Adrenal gland (tissue), 12 donors: ENCODE data around the gene COX10. TPM values are rescaled to one million over a fixed set of nuclear protein-coding genes. Genes with fewer than 3 reads are reported as not detected.

Source experiments
- DNase-seq, 7 donors: peaks; one replicate each; pipeline ENCODE4 v3.0.0-alpha.2; 2019 to 2020
- H3K27ac ChIP-seq, 5 donors: fragments of 200-600 bp; sonication (generic) in 4 of 5; 1 replicate in 3 of 5; 2 replicates in 2 of 5; pipeline versions ENCODE4 v1.5.1 to v1.8.0; 2016 to 2020; ENCODE audit warnings: mild to moderate bottlenecking in 1 of 5
- H3K27me3 ChIP-seq: fragments of 200-600 bp; 2 replicates; pipeline ENCODE4 v1.8.0; 2021
- H3K36me3 ChIP-seq, 2 donors: fragments of 200-600 bp; replicated peaks in 1 of 2; 1 replicate in 1 of 2; 2 replicates in 1 of 2; pipeline versions ENCODE4 v1.5.1 to v1.8.0; 2018 to 2022
- H3K4me1 ChIP-seq, 2 donors: fragments of 200-600 bp; replicated peaks in 1 of 2; 1 replicate in 1 of 2; 2 replicates in 1 of 2; pipeline versions ENCODE4 v1.5.1 to v1.8.0; 2018 to 2021
- H3K4me3 ChIP-seq, 4 donors: fragments of 200-600 bp; sonication (generic) in 3 of 4; one replicate each; pipeline ENCODE4 v1.5.1; 2016 to 2018
- H3K9me3 ChIP-seq, 3 donors: fragments of 200-600 bp; sonication (generic) in 1 of 3; replicated peaks in 1 of 3; 1 replicate in 2 of 3; 2 replicates in 1 of 3; pipeline versions ENCODE4 v1.5.1 to v1.8.0; 2016 to 2021
- POLR2A ChIP-seq, 2 donors: fragments of 450-650 bp; IDR thresholded peaks; one replicate each; pipeline ENCODE4 v1.6.1; 2017; ENCODE audit warnings: antibody characterized with exemption in 2 of 2, mild to moderate bottlenecking in 2 of 2, moderate library complexity in 1 of 2
- WGBS, 4 donors: extraction: QIAGEN DNeasy Blood & Tissue Kit in 2 of 4; methylation state at CpG; one replicate each; pipeline versions ENCODE4 v1.1.5 to v1.1.7; 2013 to 2017; 5-methylcytosine and 5-hydroxymethylcytosine counted together
- intact Hi-C, 2 donors: fragments of 100-400 bp; cut with DNase I; formaldehyde crosslinking; loops; one replicate each; pipeline versions ENCODE4 v1.14.1 to v1.15.0; 2022 to 2023
- polyA plus RNA-seq, 3 donors: library from polyadenylated mRNA; stranded (reverse); fragments of 200-250 nt in 2 of 3; fragments of 350-450 nt in 1 of 3; fragmentation: Illumina TruSeq in 1 of 3; extraction: RNeasy Lipid Tissue Mini Kit (QIAGEN cat#74804) in 1 of 3; gene quantifications; one replicate each; pipeline ENCODE4 v1.2.3, GENCODE V29; 2013 to 2014
- total RNA-seq, 9 donors: library from RNA; depleted of rRNA in 4 of 9; stranded (reverse); fragments of >200 nt in 4 of 9; fragments of 120-200 nt in 1 of 9; fragmentation: NEBNext Ultra II Directional in 1 of 9; extraction: Animal tissue kit (Norgen Biotek cat#: 25700) in 1 of 9; gene quantifications; one replicate each; pipeline versions ENCODE4 v1.1.0 to v1.2.4, GENCODE V29; 2013 to 2023
- TF ChIP-seq, protein P1 (sequence below), 6 experiments: fragments of 450-650 bp in 4 of 6; fragments of 200-600 bp in 2 of 6; sonication (generic) in 1 of 6; IDR thresholded peaks; 1 replicate in 5 of 6; 2 replicates in 1 of 6; pipeline versions ENCODE4 v1.5.1 to v1.8.0; 2016 to 2021; ENCODE audit warnings: antibody characterized with exemption in 6 of 6, mild to moderate bottlenecking in 2 of 6, moderate library complexity in 1 of 6
- donor health status: healthy with polysubstance abuse.
- donor health status: Bipolar disorder and iron deficiency.
- donor health status: DM: yes; HTN: yes; CAD: no.
- donor health status: DM: no; HTN: no; CAD: no.
- donor health status: DM: no; HTN: no; CAD: no.
- donor health status: DM: yes; HTN: yes; CAD: no.

The COX10 gene
- total and polyA plus RNA-seq, 12 donors: 6.8 to 33.9 (median 14.7) TPM

- no peak for DNase-seq
- intact Hi-C loops: no loop called here
Observed at GRCh38 chr17:14209215-14209614, 139.9 kb downstream of the COX10 start.

DNA sequence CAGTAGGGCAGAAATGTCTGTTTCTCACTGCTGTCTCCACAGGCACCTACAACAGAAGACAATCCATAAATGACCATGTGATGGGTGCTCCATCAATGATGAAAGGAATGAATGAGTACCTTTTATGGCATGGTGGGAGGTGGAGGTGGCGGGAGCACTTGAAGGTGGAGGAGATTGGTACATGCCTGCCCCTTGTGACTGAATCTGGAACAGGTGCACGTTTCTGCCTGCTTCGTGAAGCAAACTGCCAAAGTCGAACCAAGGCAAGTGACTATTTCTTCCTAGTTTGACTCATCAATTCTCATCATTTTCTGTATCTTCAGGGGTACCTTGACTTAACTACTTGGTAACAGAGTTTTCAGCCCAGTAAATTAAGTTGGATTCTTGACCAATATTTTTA, 141.9 kb downstream of the COX10 start:
- no peak for TF ChIP-seq POLR2A (IDR thresholded peaks at IDR 0.05)
- TF ChIP-seq, protein P1, sequence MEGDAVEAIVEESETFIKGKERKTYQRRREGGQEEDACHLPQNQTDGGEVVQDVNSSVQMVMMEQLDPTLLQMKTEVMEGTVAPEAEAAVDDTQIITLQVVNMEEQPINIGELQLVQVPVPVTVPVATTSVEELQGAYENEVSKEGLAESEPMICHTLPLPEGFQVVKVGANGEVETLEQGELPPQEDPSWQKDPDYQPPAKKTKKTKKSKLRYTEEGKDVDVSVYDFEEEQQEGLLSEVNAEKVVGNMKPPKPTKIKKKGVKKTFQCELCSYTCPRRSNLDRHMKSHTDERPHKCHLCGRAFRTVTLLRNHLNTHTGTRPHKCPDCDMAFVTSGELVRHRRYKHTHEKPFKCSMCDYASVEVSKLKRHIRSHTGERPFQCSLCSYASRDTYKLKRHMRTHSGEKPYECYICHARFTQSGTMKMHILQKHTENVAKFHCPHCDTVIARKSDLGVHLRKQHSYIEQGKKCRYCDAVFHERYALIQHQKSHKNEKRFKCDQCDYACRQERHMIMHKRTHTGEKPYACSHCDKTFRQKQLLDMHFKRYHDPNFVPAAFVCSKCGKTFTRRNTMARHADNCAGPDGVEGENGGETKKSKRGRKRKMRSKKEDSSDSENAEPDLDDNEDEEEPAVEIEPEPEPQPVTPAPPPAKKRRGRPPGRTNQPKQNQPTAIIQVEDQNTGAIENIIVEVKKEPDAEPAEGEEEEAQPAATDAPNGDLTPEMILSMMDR (IDR thresholded peaks at IDR 0.05): no peak
- no peaks in the 10 kb centered on the region for H3K27me3 ChIP-seq
- no peaks in the 10 kb centered on the region for H3K9me3 ChIP-seq
- no peaks in the 10 kb centered on the region for H3K4me1 ChIP-seq
- H3K27ac ChIP-seq: no peak overlapping the region
- intact Hi-C loops: no loop called here
- no peak overlapping the region for H3K4me3 ChIP-seq
- 78 to 93% (median 85%) methylated on average over 4 of the region's 4 CpGs for WGBS, 4 donors
- DNase-seq: no peak
- no peaks in the 10 kb centered on the region for H3K36me3 ChIP-seq

More at GRCh38 chr17:14209215-14209614, 139.9 kb downstream of the COX10 start:
- Histone ChIP-seq H3K4me1 (no peaks in the 10 kb centered on the region), H3K36me3 (no peaks in the 10 kb centered on the region), H3K4me3 (no peak overlapping the region), H3K27me3 (no peaks in the 10 kb centered on the region), H3K9me3 (no peaks in the 10 kb centered on the region), H3K27ac (no peak overlapping the region)
- WGBS, 4 donors: 78 to 92% (median 87%) methylated on average over 3 of the region's 3 CpGs
- TF ChIP-seq POLR2A (IDR thresholded peaks at IDR 0.05): no peak
- TF ChIP-seq, protein P1 (IDR thresholded peaks at IDR 0.05): no peak

- Histone ChIP-seq H3K36me3 (no peaks in the 10 kb centered on the region), H3K4me1 (no peaks in the 10 kb centered on the region), H3K27ac (no peak overlapping the region), H3K27me3 (no peaks in the 10 kb centered on the region), H3K9me3 (no peaks in the 10 kb centered on the region), H3K4me3 (no peak overlapping the region)
- DNase-seq: peak in 3 of 7 donors; percentile 13 to 30 (median 18)
- no peak for TF ChIP-seq POLR2A (IDR thresholded peaks at IDR 0.05)
- TF ChIP-seq, protein P1 (IDR thresholded peaks at IDR 0.05): peak; percentile 14 to 51 (median 34)
- 45 to 64% (median 56%) methylated on average over 16 to 17 of the region's 17 CpGs for WGBS, 4 donors
- intact Hi-C loops: no loop called here
Observed at GRCh38 chr17:14211801-14212200, 142.5 kb downstream of the COX10 start.

GRCh38 chr17:14212401-14212800, 143.1 kb downstream of the COX10 start:
- WGBS, 4 donors: 87 to 97% (median 96%) methylated on average over 11 of the region's 12 CpGs
- intact Hi-C loops: no loop called here

More at GRCh38 chr17:14212401-14212800, 143.1 kb downstream of the COX10 start:
- Histone ChIP-seq H3K36me3 (no peaks in the 10 kb centered on the region), H3K9me3 (no peaks in the 10 kb centered on the region), H3K27me3 (no peaks in the 10 kb centered on the region), H3K27ac (no peak overlapping the region), H3K4me3 (no peak overlapping the region), H3K4me1 (no peaks in the 10 kb centered on the region)
- no peak for TF ChIP-seq POLR2A (IDR thresholded peaks at IDR 0.05)
- TF ChIP-seq, protein P1 (IDR thresholded peaks at IDR 0.05): no peak
- no peak for DNase-seq
